ENCODE data around the gene HOXB3. TPM values are rescaled to one million over a fixed set of nuclear protein-coding genes. Genes with fewer than 3 reads are reported as not detected.

HOXB3 gene
- total RNA-seq, 4 donors from 2014 or later: 10.6 to 30.0 (median 18.0) TPM

GRCh38 chr17:48499735-48500434 lies 90.2 kb downstream of the HOXB3 start:
- TF ChIP-seq CTCF (IDR thresholded peaks at IDR 0.05): no peak
- TF ChIP-seq POLR2A (IDR thresholded peaks at IDR 0.05): no peak
- H3K4me3 ChIP-seq: no peak overlapping the region
- no peaks in the 10 kb centered on the region for H3K36me3 ChIP-seq
- no peaks in the 10 kb centered on the region for H3K4me1 ChIP-seq
- H3K27me3 ChIP-seq: no peaks in the 10 kb centered on the region
- intact Hi-C loops (cut with DNase I; ENCODE audit: low total_unique reads): no loop called here
- no peak for DNase-seq
- H3K27ac ChIP-seq: no peak overlapping the region
- no peaks in the 10 kb centered on the region for H3K9me3 ChIP-seq

DNA sequence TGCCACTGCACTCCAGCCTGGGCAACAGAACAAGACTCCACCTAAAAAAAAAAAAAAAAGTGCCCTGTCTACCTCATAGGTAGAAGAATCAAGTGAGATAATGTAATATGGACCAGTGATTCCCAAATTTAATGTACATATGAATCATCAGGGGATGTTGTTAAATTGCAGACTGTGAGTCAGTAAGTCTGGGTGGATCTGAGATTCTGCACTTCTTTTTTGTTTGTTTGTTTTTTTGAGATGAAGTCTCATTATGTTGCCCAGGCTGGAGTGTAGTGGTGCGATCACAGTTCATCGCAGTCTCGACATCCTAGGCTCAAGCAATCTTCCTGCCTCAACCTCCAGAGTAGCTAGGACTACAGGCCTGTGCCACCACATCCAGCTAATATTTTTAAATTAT lies 90.8 kb downstream of the HOXB3 start:
- DNase-seq: no peak
- Histone ChIP-seq H3K4me1 (no peaks in the 10 kb centered on the region), H3K27me3 (no peaks in the 10 kb centered on the region)

More for the DNA sequence above, 90.8 kb downstream of the HOXB3 start:
- no peak overlapping the region for H3K27ac ChIP-seq
- H3K36me3 ChIP-seq: no peaks in the 10 kb centered on the region
- no peaks in the 10 kb centered on the region for H3K9me3 ChIP-seq
- H3K4me3 ChIP-seq: no peak overlapping the region
- intact Hi-C loops (cut with DNase I; ENCODE audit: low total_unique reads): no loop called here
- TF ChIP-seq CTCF (IDR thresholded peaks at IDR 0.05) (no peak), POLR2A (IDR thresholded peaks at IDR 0.05) (no peak)

MicroRNA genes within 50 kb of the gene (microRNA counts, 767-probe panel; counts per million panel counts)
- microRNA hsa-miR-10a-5p: 6,239 to 6,442 counts per million in 2 donors

Small RNAs within 50 kb of the gene (microRNA-seq; reads per million reads assigned to microRNA genes)
- 13.7 reads per million, percentile 26 among the genes with 10 or more reads in this experiment for gene MIR196A1 (ENCODE audit: borderline microRNAs expressed, borderline replicate concordance)

Small RNAs within 50 kb of the gene (small RNA-seq; reads per million reads assigned to genes)
- not detected for gene MIR196A1

Other genes starting within 250 kb of the HOXB3 start
- gene SKAP1, start 160.0 kb downstream of the HOXB3 start, total RNA-seq: 1 to 10 TPM in 2 of 4 donors, under 1 TPM in 1, not detected in 1; 0.51 to 2.4 (median 1.9) TPM
- gene HOXB1, start 59.2 kb downstream of the HOXB3 start, total RNA-seq: not detected
- 10 to 100 TPM in 3 of 4 donors, 1 to 10 TPM in 1; 4.6 to 24.4 (median 17.4) TPM for gene HOXB2, start 45.1 kb downstream of the HOXB3 start, total RNA-seq
- gene HOXB4, start 11.9 kb downstream of the HOXB3 start, total RNA-seq: 1 to 10 TPM in 2 of 4 donors, under 1 TPM in 1, not detected in 1; 0.88 to 6.9 (median 5.5) TPM
- 1 to 10 TPM in 1 of 4 donors, under 1 TPM in 2, not detected in 1; 0.55 to 2.5 (median 0.59) TPM for gene HOXB5, start 3.5 kb upstream of the HOXB3 start, total RNA-seq
- gene HOXB6, start 14.7 kb upstream of the HOXB3 start, total RNA-seq: 10 to 100 TPM in 1 of 4 donors, 1 to 10 TPM in 1, under 1 TPM in 1, not detected in 1; 0.88 to 18.2 (median 7.3) TPM
- 1 to 10 TPM in 3 of 4 donors, not detected in 1; 1.0 to 6.9 (median 3.5) TPM for gene HOXB7, start 20.8 kb upstream of the HOXB3 start, total RNA-seq
- 1 to 10 TPM in 2 of 4 donors, under 1 TPM in 1, not detected in 1; 0.29 to 9.5 (median 1.9) TPM for gene HOXB8, start 25.1 kb upstream of the HOXB3 start, total RNA-seq
- 1 to 10 TPM in 1 of 4 donors, under 1 TPM in 1, not detected in 2; 0.43 to 1.0 TPM for gene HOXB9, start 36.1 kb upstream of the HOXB3 start, total RNA-seq
- not detected for gene PRAC1, start 132.3 kb upstream of the HOXB3 start, total RNA-seq
- gene PRAC2, start 132.9 kb upstream of the HOXB3 start, total RNA-seq: not detected
- gene HOXB13, start 138.5 kb upstream of the HOXB3 start, total RNA-seq: not detected
- gene TTLL6, start 227.0 kb upstream of the HOXB3 start, total RNA-seq: under 1 TPM in 2 of 4 donors, not detected in 2; 0.41 to 0.91 TPM
- 100 to 1,000 TPM in 2 of 4 donors, 10 to 100 TPM in 2; 40.9 to 318 (median 118) TPM for gene CALCOCO2, start 240.8 kb upstream of the HOXB3 start, total RNA-seq